ENCODE data around the gene NPM1.

NPM1 gene

DNA sequence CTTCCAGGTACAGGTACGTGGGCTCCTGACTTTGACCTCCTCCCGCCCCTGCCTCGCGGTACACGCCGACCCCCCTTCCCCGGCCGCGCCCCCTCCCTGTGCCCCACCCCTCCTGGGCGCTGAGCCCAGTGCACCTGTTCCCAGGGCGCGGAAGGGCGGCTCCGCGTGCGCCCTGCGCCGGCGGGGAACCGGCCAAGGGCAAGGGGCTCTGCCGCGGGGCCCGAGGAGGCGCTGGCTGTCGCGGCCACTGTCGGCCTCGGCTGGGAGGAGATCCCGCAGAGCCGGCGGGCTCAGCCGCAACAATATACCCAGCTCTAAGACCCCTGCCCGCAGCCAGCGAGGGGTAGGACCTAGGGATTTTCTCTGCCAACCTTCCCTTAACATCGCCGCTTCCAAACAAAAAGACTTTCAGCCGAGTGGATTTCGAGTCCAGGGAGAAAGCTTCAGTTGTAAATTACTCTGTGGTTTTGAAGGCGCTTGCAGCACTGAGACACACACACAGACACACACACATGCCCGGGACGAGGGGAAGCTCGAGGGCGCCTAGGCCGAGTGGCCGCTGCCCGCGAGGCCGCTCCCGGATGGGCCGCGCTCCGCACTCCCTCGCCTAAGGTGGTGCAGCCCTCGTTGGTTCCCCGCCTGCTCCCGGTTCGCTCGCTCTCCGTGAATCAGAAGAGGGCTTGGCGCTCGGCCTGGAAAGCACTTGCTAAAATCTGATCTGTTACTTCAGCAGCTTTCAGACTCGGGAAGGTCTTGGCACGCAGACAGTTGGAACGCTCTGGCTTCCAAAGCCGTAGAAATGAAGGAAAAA is 33.0 kb downstream of the NPM1 start:
- H3K27ac Mint-ChIP-seq = peak overlapping the region in 2 of 3 experiments; percentile 60
- TF ChIP-seq, protein P1, sequence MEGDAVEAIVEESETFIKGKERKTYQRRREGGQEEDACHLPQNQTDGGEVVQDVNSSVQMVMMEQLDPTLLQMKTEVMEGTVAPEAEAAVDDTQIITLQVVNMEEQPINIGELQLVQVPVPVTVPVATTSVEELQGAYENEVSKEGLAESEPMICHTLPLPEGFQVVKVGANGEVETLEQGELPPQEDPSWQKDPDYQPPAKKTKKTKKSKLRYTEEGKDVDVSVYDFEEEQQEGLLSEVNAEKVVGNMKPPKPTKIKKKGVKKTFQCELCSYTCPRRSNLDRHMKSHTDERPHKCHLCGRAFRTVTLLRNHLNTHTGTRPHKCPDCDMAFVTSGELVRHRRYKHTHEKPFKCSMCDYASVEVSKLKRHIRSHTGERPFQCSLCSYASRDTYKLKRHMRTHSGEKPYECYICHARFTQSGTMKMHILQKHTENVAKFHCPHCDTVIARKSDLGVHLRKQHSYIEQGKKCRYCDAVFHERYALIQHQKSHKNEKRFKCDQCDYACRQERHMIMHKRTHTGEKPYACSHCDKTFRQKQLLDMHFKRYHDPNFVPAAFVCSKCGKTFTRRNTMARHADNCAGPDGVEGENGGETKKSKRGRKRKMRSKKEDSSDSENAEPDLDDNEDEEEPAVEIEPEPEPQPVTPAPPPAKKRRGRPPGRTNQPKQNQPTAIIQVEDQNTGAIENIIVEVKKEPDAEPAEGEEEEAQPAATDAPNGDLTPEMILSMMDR (IDR thresholded peaks at IDR 0.05; ENCODE audit: unreplicated experiment in 3 of 3) = no peak
- H3K4me1 Mint-ChIP-seq = peaks cover 37% of the 10 kb centered on the region
- peaks cover 32% of the 10 kb centered on the region for H3K27me3 Mint-ChIP-seq (ENCODE audit: low read depth)
- H3K36me3 Mint-ChIP-seq (ENCODE audit: low read depth) = no peaks in the 10 kb centered on the region
- H3K9me3 Mint-ChIP-seq = no peaks in the 10 kb centered on the region
- peak overlapping the region; percentile 87 to 92 (median 89) for H3K4me3 Mint-ChIP-seq

DNA sequence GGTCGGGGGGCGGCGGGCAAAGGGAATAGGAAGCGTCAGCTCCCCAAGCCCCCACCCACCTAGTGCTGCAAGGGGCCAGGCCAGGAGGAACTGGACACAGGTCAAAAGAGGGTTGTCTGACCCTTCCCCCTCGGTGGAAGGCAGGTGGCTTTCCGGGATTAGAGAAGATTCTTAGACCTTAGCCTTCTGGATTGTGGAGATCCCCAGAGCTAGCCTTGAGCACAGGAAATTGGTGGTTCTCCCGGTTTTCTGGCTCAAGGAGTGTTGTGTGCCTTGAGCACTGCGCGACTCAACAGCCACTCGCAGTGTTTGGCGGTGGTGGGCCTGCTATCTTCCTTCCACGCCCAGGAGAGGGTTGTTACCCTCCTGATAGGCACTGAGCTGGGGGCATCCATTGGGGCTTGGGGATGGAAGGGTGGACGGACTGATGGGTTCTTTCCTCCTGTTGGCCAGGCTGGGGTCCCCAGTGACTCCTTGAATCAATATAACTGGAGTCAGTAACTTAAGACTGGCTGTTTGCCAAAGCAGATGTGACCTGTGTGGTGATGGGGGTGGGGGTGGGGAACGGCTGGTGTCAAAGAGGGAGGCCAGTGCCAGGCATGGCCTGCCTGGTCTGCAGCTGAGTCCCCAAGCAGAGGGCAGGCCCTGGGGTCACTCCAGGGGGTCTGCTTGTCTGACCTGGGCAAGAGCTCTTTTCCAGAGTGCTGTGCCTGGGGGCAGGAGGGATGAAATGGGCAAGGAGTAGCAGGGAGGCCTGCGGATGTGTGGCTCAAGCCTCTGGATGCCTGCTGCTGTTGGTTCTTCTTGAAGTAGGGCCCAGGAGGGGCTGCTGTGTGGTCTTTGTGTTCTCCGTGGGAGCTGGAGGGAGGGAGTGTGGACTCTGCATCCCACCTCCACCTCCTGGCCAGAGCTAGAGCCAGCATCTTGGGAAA is 33.9 kb downstream of the NPM1 start:
- Mint-ChIP-seq H3K36me3 (ENCODE audit: low read depth) (no peaks in the 10 kb centered on the region), H3K9me3 (no peaks in the 10 kb centered on the region), H3K27me3 (ENCODE audit: low read depth) (peaks cover 38% of the 10 kb centered on the region), H3K4me1 (peaks cover 41% of the 10 kb centered on the region), H3K4me3 (peak overlapping the region; percentile 65 to 88 (median 81)), H3K27ac (peak overlapping the region in 2 of 3 experiments; percentile 60)
- TF ChIP-seq, protein P1 (IDR thresholded peaks at IDR 0.05; ENCODE audit: unreplicated experiment in 3 of 3) = no peak

GRCh38 chr5:171422495-171422894 is 34.8 kb downstream of the NPM1 start:
- no peak overlapping the region for H3K27ac Mint-ChIP-seq
- H3K9me3 Mint-ChIP-seq = no peaks in the 10 kb centered on the region
- H3K4me1 Mint-ChIP-seq = peaks cover 35% of the 10 kb centered on the region
- peaks cover 38% of the 10 kb centered on the region for H3K27me3 Mint-ChIP-seq (ENCODE audit: low read depth)
- TF ChIP-seq, protein P1 (IDR thresholded peaks at IDR 0.05; ENCODE audit: unreplicated experiment in 3 of 3) = no peak
- H3K4me3 Mint-ChIP-seq = peak overlapping the region in 2 of 3 experiments; percentile 32 to 88
- H3K36me3 Mint-ChIP-seq (ENCODE audit: low read depth) = no peaks in the 10 kb centered on the region

DNA sequence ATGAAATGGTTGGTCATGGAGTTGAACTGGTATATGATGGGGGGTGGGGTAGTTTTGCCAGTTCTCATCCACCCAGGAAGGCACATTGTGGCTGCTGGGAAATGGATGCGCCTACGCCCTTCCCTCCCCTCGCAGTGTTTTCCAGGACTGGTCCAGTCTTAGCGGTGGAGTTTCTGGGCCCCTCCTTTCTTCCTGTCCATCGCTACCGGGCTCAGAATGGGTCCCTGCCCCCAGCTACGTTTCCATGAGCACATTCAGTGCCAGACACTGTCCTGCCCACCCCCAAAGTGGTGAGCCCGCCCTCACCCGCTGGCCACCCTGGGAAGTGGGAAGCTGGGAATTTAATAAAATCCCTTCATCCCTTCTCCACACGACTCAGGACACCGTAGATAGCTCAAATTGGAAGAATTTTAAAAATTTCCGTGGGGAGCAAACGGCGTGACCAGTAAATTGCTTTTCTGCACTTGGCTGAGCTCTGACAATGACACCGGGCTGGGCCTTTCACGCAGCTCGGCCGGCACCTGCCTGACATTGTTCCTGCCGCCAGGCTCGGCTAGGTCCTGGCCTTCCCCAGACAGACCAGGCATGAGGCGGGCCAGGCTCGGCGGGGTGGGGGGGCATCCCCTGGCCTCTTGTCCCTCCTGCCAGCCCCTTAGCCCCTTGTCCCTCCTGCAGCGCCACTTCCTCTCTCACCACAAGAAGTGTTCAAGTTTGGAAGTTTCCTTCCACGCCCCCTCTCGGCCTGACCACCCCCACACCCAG is 35.4 kb downstream of the NPM1 start:
- H3K36me3 Mint-ChIP-seq (ENCODE audit: low read depth) = no peaks in the 10 kb centered on the region
- H3K4me1 Mint-ChIP-seq = peaks cover 31% of the 10 kb centered on the region

GRCh38 chr5:171424726-171425125 is 37.1 kb downstream of the NPM1 start:
- Mint-ChIP-seq H3K27ac (no peak overlapping the region), H3K4me1 (peaks cover 39% of the 10 kb centered on the region), H3K27me3 (ENCODE audit: low read depth) (peaks cover 32% of the 10 kb centered on the region), H3K4me3 (no peak overlapping the region), H3K9me3 (no peaks in the 10 kb centered on the region), H3K36me3 (ENCODE audit: low read depth) (no peaks in the 10 kb centered on the region)
- TF ChIP-seq, protein P1 (IDR thresholded peaks at IDR 0.05; ENCODE audit: unreplicated experiment in 3 of 3) = no peak

More for the DNA sequence above, 35.4 kb downstream of the NPM1 start:
- Mint-ChIP-seq H3K4me3 (peak overlapping the region; percentile 32 to 88 (median 43)), H3K9me3 (no peaks in the 10 kb centered on the region), H3K27ac (no peak overlapping the region), H3K27me3 (ENCODE audit: low read depth) (peaks cover 38% of the 10 kb centered on the region)
- TF ChIP-seq, protein P1 (IDR thresholded peaks at IDR 0.05; ENCODE audit: unreplicated experiment in 3 of 3) = no peak
